SW 1271 (cell line): ENCODE results near the gene SUDS3.
"Not testable (repeated sequence)": the region's sequence is repeated elsewhere in the genome, so short reads cannot be mapped to it uniquely, and the experiment has no call there.

Experiments used
- DNase-seq, 2 experiments: peaks; one replicate each; lab custom pipeline; 2025; lab: John Stamatoyannopoulos, UW

SUDS3 gene, protein sequence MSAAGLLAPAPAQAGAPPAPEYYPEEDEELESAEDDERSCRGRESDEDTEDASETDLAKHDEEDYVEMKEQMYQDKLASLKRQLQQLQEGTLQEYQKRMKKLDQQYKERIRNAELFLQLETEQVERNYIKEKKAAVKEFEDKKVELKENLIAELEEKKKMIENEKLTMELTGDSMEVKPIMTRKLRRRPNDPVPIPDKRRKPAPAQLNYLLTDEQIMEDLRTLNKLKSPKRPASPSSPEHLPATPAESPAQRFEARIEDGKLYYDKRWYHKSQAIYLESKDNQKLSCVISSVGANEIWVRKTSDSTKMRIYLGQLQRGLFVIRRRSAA

DNA sequence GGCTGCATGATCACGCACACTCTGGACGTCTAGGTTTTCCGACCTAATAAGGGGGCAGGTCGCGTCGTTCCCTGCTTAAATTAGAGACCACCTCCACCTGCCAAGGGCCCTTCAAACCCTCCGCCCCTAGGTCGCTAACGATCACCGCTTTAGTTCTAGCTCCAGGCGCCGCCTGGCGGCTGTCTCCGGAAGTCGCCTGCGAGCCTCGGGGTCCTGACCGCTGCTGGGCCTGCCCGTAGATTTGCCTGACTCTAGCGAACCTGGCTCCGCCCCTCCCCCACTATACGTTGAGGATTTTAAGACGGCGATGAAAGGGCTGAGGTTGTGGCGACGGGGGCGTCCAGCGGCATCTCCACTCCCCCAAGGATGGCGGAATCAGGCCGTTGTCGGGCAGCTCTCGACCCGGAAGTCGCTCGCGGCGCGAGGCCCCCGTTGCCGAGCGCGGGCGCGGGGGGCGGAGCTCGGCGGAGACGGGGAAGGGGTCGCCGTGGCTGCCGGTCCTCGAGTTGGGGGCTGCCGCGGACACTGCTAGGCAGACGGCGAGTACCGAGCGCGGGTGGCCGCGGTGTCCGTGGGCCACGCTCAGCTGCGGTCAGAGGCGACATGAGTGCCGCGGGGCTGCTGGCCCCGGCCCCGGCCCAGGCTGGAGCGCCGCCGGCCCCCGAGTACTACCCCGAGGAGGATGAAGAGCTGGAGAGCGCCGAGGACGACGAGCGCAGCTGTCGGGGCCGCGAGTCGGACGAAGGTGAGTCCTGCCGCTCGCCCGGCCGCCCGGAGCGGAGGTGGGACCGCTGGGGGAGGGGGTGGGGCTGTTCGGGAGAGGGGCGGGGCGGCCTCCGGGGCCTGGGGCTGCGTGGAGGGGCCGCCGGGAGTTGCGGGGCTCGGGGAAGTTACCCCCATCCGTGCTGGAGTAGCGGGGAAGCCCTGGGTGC is at the start of gene SUDS3:
Gene SUDS3 (plus strand): TSS at position 467 of the 932 bp plus-strand sequence. CDS start 137 bp downstream, at position 604.
- peak in 1 of 2 experiments; percentile 82 for DNase-seq

DNA sequence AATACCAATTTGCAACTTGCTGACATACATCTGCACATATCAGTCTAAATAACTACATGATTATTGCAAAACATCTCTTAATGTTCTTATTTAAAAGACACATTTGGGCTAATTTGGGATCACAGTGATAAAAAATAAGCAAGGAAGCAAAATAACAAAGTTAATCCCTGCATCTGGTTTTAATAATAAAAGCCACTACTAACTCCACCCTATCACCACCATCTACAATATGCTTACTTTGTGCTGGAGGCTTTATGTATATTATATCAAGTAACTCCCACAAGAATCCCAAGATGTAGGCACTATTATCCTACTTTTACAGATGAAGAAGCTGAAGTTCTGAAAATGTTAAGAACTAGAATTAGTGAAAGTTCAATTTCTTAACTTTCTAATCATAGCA is 49.4 kb upstream of the SUDS3 start:
- DNase-seq, result no peak

DNA sequence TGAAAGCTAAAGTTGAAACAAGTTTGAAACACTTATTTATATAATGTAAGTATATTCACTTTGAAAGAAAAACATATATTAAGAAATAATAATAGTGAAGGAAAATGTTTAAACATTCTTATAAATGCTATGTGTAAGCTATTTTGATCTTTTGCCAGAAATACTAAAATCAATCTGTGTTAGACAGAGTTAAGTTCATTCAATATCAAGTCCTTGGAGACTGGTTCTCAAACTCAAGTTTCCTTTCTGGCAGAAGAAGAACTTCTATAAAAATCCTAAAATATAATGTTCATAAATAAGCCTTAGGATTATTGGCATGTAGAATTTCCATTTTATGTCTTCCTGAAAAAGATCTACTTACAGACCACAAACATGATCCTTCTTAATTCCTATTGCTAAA is 49.0 kb upstream of the SUDS3 start:
- DNase-seq, result no peak

DNA sequence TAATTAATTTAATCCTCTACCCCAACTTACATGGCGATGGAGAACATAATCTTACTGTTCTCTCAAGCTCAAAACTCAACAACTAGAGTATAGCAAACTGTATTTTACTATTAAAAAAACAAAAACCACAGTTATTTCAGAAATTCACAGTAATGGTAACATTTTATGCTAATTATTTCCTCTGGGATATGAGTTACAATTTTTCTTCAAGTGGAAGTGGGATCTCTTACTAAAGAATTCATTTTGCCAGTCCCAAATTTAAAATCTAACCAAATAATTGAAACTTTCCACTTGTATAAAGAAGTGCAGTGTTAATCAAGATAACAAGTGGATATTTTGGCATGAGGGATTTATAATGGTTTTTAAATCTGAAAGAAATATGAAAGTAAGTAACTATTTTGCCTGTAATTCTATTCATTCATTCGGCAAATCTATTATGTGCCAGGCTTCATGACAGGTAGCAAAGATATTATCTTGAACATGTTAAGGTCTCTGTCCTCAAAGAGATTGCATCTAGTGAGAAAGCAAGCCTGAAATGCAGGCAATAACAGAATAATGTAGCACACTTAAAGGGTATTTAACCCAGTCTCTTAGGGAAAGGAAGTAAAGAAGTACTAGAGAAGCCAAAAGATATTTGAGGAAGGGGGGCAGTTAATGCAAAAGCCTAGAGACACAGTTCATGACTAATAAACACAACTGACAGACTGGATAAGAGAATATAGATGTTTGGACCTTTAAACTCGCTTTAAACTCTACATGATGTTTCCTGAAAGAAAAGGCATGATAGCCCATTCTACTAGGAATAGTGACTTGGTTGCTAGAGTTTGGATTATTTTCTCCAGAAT is 47.6 kb upstream of the SUDS3 start:
- no peak for DNase-seq

DNA sequence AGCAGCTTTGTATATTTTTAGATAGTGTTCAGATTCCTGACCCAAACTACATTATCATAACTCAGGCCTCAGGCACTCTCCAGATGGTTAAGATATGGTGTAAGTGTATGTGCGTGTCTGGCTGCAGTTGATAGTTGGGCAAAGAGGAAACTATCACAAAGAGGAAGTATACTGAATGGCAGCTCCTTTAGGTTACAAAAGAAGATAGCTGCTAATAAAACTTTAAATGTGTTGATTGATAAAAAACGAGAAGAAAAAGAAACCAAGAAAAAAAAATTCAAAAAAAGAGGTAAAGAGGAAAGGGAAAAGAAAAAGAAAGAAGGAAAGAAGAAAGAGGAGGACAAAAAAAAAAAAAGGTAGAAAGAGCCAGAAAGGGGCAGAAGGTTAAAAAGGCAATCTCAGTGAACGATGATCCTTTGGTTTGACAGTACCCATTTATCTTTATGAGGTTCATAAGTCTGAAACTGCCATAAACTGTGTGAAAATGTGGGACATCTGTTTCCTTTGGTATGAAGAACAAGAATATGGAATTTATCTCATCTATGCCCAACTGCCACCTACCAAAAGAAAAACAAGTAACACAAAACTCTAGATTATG is 45.8 kb upstream of the SUDS3 start:
- no peak for DNase-seq

GRCh38 chr12:118332511-118332910 is 43.8 kb upstream of the SUDS3 start:
- DNase-seq, result no peak

DNA sequence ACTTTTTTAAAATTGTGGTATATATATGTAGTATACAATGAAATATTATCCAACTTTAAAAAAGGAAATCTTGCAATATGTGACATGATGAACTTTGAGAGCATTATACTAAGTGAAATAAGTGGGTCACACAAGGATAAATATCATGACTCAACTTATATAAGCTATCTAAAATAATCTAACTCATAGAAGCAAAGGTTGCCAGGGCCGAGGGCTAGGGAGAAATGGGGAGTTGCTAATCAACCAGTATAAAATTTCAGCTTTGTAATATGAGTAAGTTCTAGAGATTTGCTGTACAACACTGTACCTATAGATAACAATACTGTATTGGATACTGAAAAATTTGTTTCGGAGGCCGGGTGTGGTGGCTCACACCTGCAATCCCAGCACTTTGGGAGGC is 42.1 kb upstream of the SUDS3 start:
- DNase-seq, result no peak

DNA sequence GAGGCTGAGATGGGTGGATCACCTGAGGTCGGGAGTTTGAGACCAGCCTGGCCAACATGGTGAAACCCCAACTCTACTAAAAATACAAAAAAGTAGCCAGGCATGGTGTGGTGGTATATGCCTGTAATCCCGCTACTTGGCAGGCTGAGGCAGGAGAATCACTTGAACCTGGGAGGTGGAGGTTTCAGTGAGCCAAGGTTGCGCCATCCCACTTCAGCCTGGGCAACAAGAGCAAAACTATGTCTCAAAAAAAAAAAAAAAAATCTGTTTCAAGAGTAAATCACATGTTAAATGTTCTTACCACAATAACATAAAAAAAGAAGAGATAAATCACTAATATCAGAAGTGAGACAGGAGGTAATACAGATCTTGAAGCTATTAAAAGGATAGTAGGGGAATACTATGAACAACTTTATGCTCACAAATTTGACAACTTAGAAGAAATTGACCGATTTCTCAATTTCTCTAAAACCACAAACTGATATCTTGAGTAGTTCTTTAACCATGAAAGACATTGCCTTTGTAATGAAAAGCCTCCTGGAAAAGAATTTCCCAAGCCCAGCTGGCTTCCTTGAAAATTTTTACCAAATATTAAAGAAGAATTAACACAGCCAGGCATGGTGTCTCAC is 41.3 kb upstream of the SUDS3 start:
- no peak for DNase-seq

GRCh38 chr12:118336123-118336522 is 40.2 kb upstream of the SUDS3 start:
- no peak for DNase-seq

DNA sequence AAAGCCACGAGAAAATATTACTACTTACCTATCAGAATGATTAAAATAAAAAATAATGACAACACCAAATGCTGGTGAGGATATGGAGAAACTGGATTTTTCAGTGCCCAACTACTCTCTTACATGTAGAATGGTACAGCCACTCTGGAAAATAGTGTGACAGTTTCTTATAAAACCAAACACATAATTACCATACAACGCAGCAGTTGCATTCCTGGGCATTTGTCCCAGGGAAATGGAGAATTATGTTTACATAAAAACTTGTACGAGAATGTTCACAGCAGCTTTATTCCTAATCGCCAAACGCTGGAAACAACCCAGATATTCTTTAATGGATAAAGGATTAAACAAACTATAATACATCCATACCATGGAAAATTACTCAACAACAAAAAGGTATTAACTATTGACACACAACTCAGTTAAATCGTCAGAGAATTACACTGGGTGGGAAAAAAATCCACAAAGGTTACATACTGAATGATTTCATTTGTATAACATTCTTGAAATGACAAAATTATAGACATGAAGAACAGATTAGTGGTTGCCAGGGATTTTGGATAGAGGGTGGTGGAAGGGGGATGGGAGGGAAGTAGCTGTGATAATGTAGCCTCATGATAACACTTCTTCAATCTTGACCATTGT is 39.0 kb upstream of the SUDS3 start:
- DNase-seq, result no peak

GRCh38 chr12:118342090-118342489 is 34.3 kb upstream of the SUDS3 start:
- no peak for DNase-seq

- no peak for DNase-seq
These were observed 31.5 kb upstream of the SUDS3 start for GRCh38 chr12:118344829-118345228.

- no peak for DNase-seq
These were observed 31.0 kb upstream of the SUDS3 start for GRCh38 chr12:118345355-118345754.

DNA sequence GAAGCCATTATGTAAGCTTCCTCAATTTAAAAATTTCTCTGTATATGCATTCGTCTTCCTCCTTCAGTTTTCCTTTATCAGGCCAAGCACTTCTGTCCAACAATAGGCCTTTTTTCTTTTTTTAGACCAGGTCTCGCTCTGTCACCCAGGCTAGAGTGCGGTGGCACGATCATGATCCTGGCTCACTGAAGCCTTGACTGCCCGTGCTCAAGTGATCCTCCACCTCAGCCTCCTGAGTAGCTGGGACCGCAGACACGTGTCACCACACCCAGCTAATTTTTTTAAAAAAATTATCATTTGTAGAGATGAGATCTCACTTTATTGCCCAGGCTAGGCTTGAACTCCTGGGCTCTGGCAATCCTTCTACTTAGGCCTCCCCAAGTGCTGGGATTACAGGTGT is 29.5 kb upstream of the SUDS3 start:
- DNase-seq, result no peak

- no peak for DNase-seq
These were observed 28.4 kb upstream of the SUDS3 start for GRCh38 chr12:118347916-118348315.

- DNase-seq, result no peak
These were observed 25.3 kb upstream of the SUDS3 start for GRCh38 chr12:118350908-118351559.

DNA sequence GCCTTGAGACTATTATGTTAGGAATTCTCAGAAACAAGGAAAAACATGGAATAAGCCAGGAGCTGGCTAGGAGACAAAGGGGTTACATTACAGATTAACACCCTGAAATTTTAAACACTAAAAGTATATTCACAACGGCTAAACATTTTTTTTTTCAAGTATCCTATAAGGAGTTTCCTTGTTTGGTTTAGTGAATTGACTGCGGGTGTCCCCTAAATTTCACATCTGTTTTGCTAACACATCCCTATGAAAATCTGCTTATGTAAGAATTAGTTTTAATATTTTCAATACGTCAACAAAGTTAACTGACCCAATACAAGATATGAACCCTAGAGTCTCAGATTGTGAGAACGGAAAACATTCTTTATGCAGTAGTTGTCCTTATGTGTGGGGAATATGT is 22.6 kb upstream of the SUDS3 start:
- no peak for DNase-seq

DNA sequence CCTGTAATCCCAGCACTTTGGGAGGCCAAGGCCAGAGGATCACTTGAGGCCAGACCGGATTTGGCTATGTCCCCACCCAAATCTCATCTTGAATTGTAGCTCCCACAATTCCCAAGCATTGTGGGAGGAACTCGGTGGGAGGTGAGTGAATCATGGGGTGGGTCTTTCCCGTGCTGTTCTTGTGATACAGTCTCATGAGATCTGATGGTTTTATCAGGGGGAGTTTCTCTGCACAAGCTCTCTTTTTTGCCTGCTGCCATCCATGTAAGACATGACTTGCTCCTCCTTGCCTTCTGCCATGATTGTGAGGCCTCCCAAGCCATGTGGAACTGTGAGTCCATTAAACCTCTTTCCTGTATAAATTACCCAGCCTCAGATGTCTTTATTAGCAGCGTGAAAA is 21.9 kb upstream of the SUDS3 start:
- DNase-seq, result not testable (repeated sequence)

- DNase-seq, result no peak
These were observed 21.5 kb upstream of the SUDS3 start for GRCh38 chr12:118354903-118355302.

- no peak for DNase-seq
These were observed 20.5 kb upstream of the SUDS3 start for GRCh38 chr12:118355843-118356242.
